GM23338 (cell line): ENCODE data around the gene APOB. TPM values are rescaled to one million over a fixed set of nuclear protein-coding genes. Genes with fewer than 3 reads are reported as not detected.

Source experiments
- ATAC-seq: fragments of 200-7000 bp; cut with Tn5 transposase; 3 replicates; pipeline ENCODE4 v1.9.1; 2020
- DNase-seq: peaks from one replicate; pipeline ENCODE4 v3.0.0-alpha.2; 2015; ENCODE audit warnings: low spot score
- H2AFZ ChIP-seq: fragments of 200-600 bp; sonication (generic); 2 replicates; pipeline ENCODE4 v1.8.0; 2016; ENCODE audit warnings: antibody characterized with exemption, mild to moderate bottlenecking, moderate library complexity
- H3F3A ChIP-seq: fragments of 200-600 bp; sonication (generic); replicated peaks from 2 replicates; pipeline ENCODE4 v1.8.0; 2017; ENCODE audit warnings: antibody characterized with exemption, mixed run types, low read depth
- H3K27ac ChIP-seq: fragments of 200-600 bp; sonication (generic); 2 replicates; pipeline ENCODE4 v1.6.1; 2016; ENCODE audit warnings: low read depth
- H3K27me3 ChIP-seq: fragments of 200-600 bp; sonication (generic); 2 replicates; pipeline ENCODE4 v1.8.0; 2016; ENCODE audit warnings: mild to moderate bottlenecking, mixed run types, moderate library complexity; ENCODE audit not compliant: insufficient read depth
- H3K36me3 ChIP-seq: fragments of 200-600 bp; sonication (generic); 2 replicates; pipeline ENCODE4 v1.8.0; 2016; ENCODE audit warnings: mild to moderate bottlenecking; ENCODE audit not compliant: insufficient read depth
- H3K4me1 ChIP-seq: fragments of 200-600 bp; sonication (generic); 2 replicates; pipeline ENCODE4 v1.8.0; 2016; ENCODE audit warnings: mild to moderate bottlenecking, moderate library complexity; ENCODE audit not compliant: insufficient read depth
- H3K4me2 ChIP-seq: fragments of 200-600 bp; sonication (generic); 2 replicates; pipeline ENCODE4 v1.7.1; 2017; ENCODE audit warnings: mixed run types
- H3K4me3 ChIP-seq: fragments of 200-600 bp; sonication (generic); 2 replicates; pipeline ENCODE4 v1.6.1; 2016; ENCODE audit warnings: mixed run types
- H3K79me2 ChIP-seq: fragments of 200-600 bp; sonication (generic); replicated peaks from 2 replicates; pipeline ENCODE4 v1.8.0; 2017; ENCODE audit warnings: mild to moderate bottlenecking; ENCODE audit not compliant: insufficient read depth
- H3K9me2 ChIP-seq: fragments of 200-600 bp; sonication (generic); 2 replicates; pipeline ENCODE4 v1.8.0; 2017; ENCODE audit not compliant: insufficient read depth
- H4K20me1 ChIP-seq: fragments of 200-600 bp; sonication (generic); replicated peaks from 2 replicates; pipeline ENCODE4 v1.8.0; 2017; ENCODE audit warnings: mild to moderate bottlenecking; ENCODE audit not compliant: insufficient read depth
- H3K27ac Mint-ChIP-seq: 2 replicates; pipeline ENCODE4 v1.8.0; 2020; ENCODE audit warnings: inconsistent platforms, mild to moderate bottlenecking, moderate library complexity, mixed read lengths
- H3K27me3 Mint-ChIP-seq: 3 replicates; pipeline ENCODE4 v1.8.0; 2022; ENCODE audit warnings: low read depth, mild to moderate bottlenecking, moderate library complexity, mixed read lengths, inconsistent platforms; ENCODE audit not compliant: insufficient read depth, poor library complexity
- H3K36me3 Mint-ChIP-seq: 3 replicates; pipeline ENCODE4 v1.8.0; 2021; ENCODE audit warnings: low read depth, mild to moderate bottlenecking, inconsistent platforms, moderate library complexity, mixed read lengths
- H3K4me1 Mint-ChIP-seq: 3 replicates; pipeline ENCODE4 v1.8.0; 2020; ENCODE audit warnings: mild to moderate bottlenecking, inconsistent platforms, mixed read lengths
- H3K4me3 Mint-ChIP-seq: 3 replicates; pipeline ENCODE4 v1.8.0; 2021; ENCODE audit warnings: moderate library complexity, mild to moderate bottlenecking, inconsistent platforms, mixed read lengths
- H3K9me3 Mint-ChIP-seq: 3 replicates; pipeline ENCODE4 v1.8.0; 2020; ENCODE audit warnings: moderate library complexity, mild to moderate bottlenecking, inconsistent platforms, mixed read lengths
- CREB1 ChIP-seq: fragments of 250-450 bp; sonication (Bioruptor Pico); IDR thresholded peaks from 2 replicates; pipeline ENCODE4 v1.5.0; 2020; ENCODE audit warnings: low read depth, mild to moderate bottlenecking, moderate library complexity
- ETS1 ChIP-seq: IDR thresholded peaks from 2 replicates; pipeline ENCODE4 v1.6.1; 2016; ENCODE audit warnings: antibody characterized with exemption
- EZH2 ChIP-seq: fragments of 200-600 bp; sonication (generic); IDR thresholded peaks from one replicate; pipeline ENCODE4 v1.8.0; 2017; ENCODE audit warnings: antibody characterized with exemption, mild to moderate bottlenecking, low read depth; ENCODE audit not compliant: unreplicated experiment
- EZH2phosphoT487 ChIP-seq: fragments of 200-600 bp; sonication (generic); IDR thresholded peaks from one replicate; pipeline ENCODE4 v1.8.1; 2018; ENCODE audit warnings: antibody characterized with exemption; ENCODE audit not compliant: unreplicated experiment
- JUNB ChIP-seq: IDR thresholded peaks from one replicate; pipeline ENCODE4 v1.6.1; 2016; ENCODE audit warnings: antibody characterized with exemption; ENCODE audit not compliant: unreplicated experiment
- POLR2AphosphoS5 ChIP-seq: IDR thresholded peaks from 2 replicates; pipeline ENCODE4 v1.6.1; 2016; ENCODE audit warnings: antibody characterized with exemption, low read depth
- REST ChIP-seq: IDR thresholded peaks from one replicate; pipeline ENCODE4 v1.6.1; 2018; ENCODE audit warnings: antibody characterized with exemption; ENCODE audit not compliant: unreplicated experiment
- STAT1 ChIP-seq: IDR thresholded peaks from one replicate; pipeline ENCODE4 v1.6.1; 2016; ENCODE audit warnings: antibody characterized with exemption; ENCODE audit not compliant: unreplicated experiment
- ZNF114 ChIP-seq: fragments of 250-450 bp; sonication (Bioruptor Pico); IDR thresholded peaks from 2 replicates; pipeline ENCODE4 v1.5.0; 2020; ENCODE audit warnings: mild to moderate bottlenecking, moderate library complexity
- ZNF331 ChIP-seq: fragments of 250-450 bp; sonication (Bioruptor Pico); IDR thresholded peaks from 2 replicates; pipeline ENCODE4 v1.5.0; 2020; ENCODE audit warnings: low read depth, mild to moderate bottlenecking, moderate library complexity
- ZNF462 ChIP-seq: fragments of 250-450 bp; sonication (Bioruptor Pico); IDR thresholded peaks from 2 replicates; pipeline ENCODE4 v1.5.0; 2020; ENCODE audit warnings: mild to moderate bottlenecking, moderate library complexity
- polyA plus RNA-seq: library from polyadenylated mRNA; unstranded; fragments of >200 nt; fragmentation: Nextera tagmentation; extraction: Ambion mirVana; gene quantifications from 2 replicates; pipeline ENCODE4 v1.2.1, GENCODE V29; 2016
- total RNA-seq: library from RNA; depleted of rRNA; stranded (reverse); fragments of >200 nt; shearing (Covaris generic); gene quantifications from 2 replicates; pipeline ENCODE4 v1.2.3, GENCODE V29; 2014

APOB gene
- total and polyA plus RNA-seq, 2 experiments from 2014 or later: 0.08 to 0.56 TPM

- no peaks in the 10 kb centered on the region for H3K79me2 ChIP-seq
- no peak overlapping the region for H3K4me2 ChIP-seq
- H3K4me3 ChIP-seq: no peak overlapping the region
- no peak overlapping the region for H3K27ac ChIP-seq
- H3K27me3 ChIP-seq: peaks cover 11% of the 10 kb centered on the region
- H2AFZ ChIP-seq: no peak overlapping the region
- no peak for ATAC-seq
- Mint-ChIP-seq H3K27ac (no peak overlapping the region), H3K27me3 (peaks cover 14% of the 10 kb centered on the region), H3K4me1 (peaks cover 10% of the 10 kb centered on the region), H3K4me3 (no peak overlapping the region), H3K9me3 (no peaks in the 10 kb centered on the region), H3K36me3 (no peaks in the 10 kb centered on the region)
- H3K36me3 ChIP-seq: no peaks in the 10 kb centered on the region
- H3K9me2 ChIP-seq: no peaks in the 10 kb centered on the region; the same call in 1 of the 2 replicates
- DNase-seq: no peak
- no peak for TF ChIP-seq ZNF114 (CRISPR knock-in tag)
- TF ChIP-seq STAT1: no peak
- no peak for TF ChIP-seq ZNF331 (CRISPR knock-in tag)
- no peak for TF ChIP-seq EZH2
- TF ChIP-seq EZH2phosphoT487: no peak
- no peak for TF ChIP-seq CREB1
- no peak for TF ChIP-seq REST
- no peak for TF ChIP-seq JUNB
- TF ChIP-seq POLR2AphosphoS5: no peak
- TF ChIP-seq ETS1: no peak
- no peak for TF ChIP-seq ZNF462
- peaks cover 10% of the 10 kb centered on the region for H3K4me1 ChIP-seq
- H3F3A ChIP-seq: no peaks in the 10 kb centered on the region
- no peaks in the 10 kb centered on the region for H4K20me1 ChIP-seq
These were observed 3.9 kb downstream of the APOB start for GRCh38 chr2:21039979-21040467.
